ENCODE measurements around the gene DNAJB6.

DNAJB6 gene

DNA sequence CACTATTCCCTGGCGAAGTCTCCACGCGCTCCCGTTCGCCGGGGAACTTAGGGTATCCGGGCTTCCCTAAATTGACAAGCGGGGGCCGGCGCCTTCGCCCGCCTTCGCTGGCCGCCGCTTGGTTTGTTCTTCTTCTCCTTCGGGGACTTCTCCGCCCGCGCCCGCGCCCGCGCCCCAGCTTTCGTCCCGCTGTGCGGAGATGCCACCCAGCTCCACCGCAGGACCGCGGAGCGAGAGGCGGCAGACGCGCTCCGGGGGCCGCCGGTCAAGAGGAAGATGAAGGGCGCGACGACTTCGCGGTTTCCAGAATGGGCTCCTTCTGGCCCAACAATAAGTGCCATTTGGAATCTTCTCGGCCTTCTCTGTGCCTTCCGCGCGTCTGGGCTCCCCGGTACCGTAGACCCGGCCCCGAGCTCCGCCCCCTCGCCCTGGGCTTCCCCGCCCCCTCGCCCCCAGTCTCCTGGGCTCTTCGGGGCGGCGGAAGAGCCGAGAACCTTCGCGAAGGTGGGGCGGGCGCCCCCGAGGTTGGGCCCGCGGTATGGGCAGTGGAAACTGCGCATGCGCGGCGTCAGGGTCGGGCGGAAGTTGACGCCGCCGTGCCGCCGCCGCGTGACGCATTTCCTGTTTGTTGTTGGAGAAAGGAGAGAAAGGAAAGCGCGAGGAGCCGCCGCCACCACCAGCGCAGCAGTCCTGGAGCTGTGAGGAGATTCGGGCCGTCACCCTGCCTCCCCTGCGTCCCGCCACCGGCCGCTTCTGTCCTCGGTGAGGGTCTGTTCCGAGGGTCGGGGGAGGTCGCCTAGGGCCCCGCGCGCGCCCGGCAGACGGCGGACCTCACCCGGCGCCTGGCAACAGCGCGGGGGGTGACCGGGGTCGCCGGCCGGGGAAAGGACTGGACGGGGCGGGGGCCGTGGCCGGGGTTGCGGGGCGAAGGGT is at the start of gene DNAJB6:
TSS of gene DNAJB6 (plus strand) at position 622 of the 933 bp plus-strand sequence. CDS start 21,569 bp downstream, outside the sequence.
- peak; percentile 71 for DNase-seq (ENCODE audit: low read depth)

DNA sequence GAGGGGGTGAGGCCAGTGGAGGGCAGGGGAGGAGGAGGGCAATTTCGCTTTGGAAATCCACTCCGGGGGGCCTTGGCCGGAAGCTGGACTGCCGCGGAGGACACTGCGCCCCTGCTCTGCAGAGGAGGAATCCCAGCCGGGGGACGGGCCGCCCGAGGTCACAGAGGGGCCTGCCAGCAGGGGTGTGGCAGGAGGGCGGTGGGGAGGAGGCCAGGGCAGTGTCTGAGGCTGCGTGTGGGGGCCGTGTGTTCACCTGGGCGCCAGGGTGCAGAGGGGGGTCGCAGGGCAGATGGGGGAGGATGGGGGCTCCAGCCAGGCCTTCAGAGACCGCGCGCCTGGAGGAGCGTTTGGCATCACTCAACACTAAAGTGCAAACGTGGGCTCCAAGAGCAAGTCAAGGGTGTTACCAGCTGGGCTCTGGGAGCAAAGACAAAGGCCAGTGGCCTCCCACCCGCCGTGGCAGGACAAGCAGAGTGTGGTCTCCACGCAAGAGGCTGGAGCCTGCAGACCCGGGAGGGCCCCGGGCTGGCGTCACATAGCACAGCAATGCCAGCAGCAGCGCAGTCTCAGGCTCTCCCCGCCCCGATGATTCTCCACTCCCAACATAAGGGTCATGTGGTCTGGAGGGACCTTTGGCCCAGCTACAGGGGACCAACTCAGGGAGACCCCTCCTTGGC is 45.3 kb upstream of the DNAJB6 start:
- DNase-seq (ENCODE audit: low read depth): no peak

DNA sequence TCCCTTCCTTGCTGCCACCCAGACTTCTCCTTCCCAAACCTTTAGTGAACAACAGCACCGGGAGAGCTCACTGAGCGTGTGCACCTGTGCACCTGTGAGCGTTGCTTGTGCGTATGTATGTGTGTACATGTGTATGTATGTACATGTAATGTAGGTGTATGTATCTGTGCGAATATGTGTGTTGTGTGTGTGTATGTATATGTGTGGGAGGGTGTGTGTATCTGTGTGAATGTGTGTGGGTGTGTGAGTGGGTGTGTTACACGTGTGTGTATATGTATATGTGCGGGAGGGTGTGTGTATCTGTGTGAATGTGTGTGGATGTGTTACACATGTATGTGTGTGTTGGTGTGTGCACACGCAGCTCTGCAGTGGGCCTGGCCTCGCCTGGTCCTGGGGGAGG is 44.5 kb upstream of the DNAJB6 start:
- DNase-seq (ENCODE audit: low read depth): no peak

DNA sequence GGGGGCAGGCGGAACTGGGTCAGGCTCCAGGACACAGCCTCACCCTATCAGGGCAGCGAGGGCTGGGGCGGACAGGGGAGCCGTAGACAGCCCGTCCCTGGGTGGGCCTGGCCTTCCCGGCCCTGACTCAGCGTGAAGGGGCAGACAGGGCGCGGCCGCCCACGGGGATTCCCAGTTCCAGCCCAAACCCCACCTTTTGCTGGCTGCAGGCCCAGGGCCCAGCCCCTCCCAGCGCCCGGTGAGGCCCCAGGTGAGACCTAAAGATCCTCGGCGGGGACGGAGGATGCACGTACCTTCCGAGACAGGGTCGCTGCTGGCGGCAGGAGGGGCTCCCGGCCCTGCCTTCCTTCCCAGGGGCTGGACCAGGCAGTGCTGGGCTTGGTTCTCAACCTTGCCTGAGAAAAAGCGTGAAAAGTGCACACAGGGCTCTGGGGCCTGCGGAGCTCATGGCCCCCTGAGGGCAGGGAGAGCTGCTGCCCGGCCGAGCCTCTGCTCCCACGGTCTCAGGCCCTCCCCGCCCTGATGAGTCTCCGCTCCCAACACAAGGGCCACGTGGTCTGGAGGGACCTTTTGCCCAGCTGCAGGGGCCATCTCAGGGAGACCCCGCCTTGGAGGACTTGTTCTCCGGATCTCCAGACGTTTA is 43.9 kb upstream of the DNAJB6 start:
- DNase-seq (ENCODE audit: low read depth): no peak

DNA sequence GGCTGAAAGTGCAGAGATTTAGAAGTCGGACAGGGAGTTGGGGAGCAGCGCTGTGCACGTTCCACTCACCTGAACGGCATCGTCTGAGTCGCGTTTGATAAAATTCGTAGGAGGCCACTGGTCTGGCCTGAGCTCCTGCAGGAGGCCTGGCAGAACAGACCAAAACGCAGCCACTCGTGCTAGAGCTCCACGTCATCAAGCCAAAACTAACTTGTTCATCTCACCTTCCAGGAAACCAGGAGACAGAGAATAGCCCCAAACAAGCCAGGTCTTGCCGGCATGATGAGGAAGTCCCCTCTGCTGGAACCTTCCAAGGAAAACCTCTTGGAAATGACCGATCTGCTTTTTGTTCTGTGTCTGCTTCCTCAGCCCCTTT is 43.4 kb upstream of the DNAJB6 start:
- DNase-seq (ENCODE audit: low read depth): no peak

DNA sequence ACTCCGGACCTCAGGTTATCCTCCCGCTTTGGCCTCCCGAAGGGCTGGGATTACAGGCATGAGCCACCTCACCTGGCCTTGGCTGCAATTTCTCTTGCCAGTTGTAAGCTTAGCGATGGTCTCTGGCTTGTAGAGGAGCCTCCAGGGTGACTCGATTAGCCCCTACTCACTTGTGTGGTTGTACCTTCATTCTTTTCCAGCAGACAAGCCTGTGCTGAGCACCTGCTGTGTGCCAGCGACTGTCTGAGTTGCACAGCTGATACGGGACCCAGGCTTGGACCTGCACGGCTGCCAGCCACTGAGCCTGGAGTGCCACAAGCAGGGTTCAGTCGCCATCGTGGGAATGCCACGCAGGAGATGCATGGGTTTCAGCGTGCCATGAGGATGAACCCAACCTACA is 42.0 kb upstream of the DNAJB6 start:
- DNase-seq (ENCODE audit: low read depth): no peak

DNA sequence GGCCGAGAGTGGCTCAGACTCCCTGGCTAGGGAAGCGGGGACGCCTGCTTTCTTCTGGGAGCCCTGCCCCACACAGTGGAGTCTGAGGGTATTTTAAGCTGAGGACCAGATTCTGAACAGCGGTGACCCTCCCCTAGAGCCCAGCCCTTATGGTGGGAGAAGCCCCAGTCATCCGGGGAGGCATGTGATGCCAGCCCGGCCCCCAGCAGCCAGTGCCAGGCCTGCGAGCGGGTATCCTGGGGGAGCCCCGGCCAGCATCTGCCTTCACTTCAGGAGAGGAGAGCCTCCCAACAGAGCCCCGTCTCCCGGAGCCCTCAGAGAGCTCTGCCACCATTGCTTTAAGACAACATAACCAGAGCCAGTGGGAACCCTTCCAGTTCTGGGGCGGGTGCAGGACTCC is 41.5 kb upstream of the DNAJB6 start:
- DNase-seq (ENCODE audit: low read depth): no peak

DNA sequence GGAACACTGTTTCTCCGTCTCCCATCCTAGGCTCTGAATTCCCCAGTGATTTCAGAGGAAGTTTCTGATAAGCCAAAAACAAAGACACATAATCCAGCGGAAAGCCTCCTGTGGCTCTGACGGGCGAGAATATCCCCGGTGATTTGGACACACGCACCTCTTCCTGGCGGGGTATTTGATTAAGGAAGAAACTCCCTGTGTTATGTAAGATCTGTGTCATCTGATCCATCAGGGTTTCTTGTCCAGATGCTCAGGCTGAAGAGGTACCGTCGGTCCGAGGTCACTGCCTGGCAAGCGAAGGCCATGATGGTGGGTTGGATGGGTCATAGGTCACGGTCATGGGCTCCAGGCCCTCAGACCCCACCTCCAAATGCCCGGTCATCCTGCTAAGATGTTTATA is 39.6 kb upstream of the DNAJB6 start:
- no peak for DNase-seq (ENCODE audit: low read depth)

DNA sequence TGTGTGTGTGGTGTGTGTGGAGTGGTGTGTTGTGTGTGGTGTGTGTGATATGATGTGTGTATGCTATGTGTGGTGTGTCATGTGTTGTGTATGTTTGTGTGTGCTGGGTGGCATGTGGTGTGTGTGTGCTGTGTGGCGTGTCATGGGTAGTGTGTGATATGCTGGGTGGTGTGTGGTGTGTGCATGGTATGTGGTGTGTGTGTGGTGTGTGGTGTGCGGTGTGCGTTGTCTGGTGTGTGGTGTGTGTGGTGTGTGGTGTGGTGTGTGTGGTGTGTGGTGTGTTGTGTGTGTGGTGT is 37.5 kb upstream of the DNAJB6 start:
- no peak for DNase-seq (ENCODE audit: low read depth)

DNA sequence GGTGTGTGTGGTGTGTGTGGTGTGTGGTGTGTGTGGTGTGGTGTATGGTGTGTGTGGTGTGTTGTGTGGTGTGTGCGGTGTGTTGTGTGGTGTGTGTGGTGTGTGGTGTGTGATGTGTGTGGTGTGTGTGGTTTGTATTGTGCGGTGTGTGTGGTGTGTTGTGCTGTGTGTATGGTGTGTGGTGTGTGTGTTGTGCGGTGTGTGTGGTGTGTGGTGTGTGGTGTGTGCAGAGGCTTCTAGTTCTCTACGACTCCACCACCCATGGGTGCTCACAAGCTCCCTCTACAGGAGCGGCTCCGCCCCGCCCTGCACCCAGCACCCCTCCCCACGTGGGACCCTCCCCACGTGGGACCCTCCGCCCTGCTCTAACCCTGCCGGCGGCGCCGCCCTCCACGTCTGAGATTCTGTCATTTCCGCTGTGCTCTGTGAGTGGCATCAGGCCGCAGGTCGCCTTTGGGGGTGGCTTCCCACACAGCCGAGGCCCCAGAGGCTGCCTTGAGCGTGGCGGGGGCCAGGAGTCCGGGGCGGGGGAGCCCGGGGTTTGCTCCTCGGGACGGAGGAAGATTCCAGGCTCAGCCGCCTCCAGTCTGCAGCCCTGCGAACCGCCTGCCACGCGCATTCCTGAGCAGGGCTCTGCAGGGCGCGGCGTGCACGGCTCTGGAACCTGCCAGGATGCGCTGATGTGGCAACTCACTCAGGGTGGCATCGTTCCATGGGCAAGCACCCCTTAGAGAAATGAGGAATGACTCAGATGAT is 37.0 kb upstream of the DNAJB6 start:
- no peak for DNase-seq (ENCODE audit: low read depth)

DNA sequence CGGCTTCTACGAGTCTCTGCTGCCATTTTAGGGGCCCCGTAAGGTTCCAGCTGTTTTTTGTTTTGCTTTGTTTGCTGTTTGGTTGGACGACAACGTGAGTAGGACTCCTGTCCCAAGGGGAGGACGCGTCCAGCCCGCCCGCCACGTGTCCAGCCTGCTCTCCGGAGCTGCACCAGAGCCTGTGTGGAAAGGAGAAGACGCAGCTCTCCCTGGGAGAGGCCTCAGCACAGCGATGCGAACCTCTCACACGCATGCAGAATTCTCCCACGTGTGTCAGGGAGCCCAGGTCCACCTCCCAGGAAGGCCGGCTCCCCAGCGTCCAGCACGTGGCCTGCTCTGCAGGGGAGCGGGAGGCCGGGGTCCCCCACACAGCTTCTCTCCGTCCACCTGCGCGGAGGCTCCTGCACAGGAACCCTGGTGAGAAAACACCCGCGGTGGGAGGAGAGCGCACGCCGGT is 36.4 kb upstream of the DNAJB6 start:
- DNase-seq (ENCODE audit: low read depth): no peak

DNA sequence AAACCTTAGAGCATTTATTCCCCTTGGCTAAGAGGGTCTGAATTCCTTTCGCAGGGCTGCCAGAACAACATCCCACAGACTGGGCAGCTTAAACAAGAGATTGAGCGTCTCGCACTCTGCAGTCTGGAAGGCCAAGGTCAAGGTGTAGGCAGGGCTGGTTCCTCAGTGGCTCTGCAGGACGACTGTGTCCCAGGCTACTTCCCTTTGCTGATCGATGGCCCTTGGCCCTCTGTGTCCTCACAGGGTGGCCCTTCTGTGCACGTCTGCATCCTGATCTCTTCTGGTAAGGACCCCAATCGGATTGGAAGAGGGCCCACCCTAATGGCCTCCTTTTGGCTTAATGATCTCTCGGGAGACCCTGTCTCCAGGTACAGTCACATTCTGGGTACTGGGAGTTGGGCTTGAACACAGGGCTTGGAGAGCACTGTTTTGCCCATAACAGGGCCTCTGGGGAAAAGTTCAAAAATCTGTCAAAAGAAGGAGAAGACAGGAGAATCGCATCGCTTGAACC is 35.1 kb upstream of the DNAJB6 start:
- DNase-seq (ENCODE audit: low read depth): no peak

DNA sequence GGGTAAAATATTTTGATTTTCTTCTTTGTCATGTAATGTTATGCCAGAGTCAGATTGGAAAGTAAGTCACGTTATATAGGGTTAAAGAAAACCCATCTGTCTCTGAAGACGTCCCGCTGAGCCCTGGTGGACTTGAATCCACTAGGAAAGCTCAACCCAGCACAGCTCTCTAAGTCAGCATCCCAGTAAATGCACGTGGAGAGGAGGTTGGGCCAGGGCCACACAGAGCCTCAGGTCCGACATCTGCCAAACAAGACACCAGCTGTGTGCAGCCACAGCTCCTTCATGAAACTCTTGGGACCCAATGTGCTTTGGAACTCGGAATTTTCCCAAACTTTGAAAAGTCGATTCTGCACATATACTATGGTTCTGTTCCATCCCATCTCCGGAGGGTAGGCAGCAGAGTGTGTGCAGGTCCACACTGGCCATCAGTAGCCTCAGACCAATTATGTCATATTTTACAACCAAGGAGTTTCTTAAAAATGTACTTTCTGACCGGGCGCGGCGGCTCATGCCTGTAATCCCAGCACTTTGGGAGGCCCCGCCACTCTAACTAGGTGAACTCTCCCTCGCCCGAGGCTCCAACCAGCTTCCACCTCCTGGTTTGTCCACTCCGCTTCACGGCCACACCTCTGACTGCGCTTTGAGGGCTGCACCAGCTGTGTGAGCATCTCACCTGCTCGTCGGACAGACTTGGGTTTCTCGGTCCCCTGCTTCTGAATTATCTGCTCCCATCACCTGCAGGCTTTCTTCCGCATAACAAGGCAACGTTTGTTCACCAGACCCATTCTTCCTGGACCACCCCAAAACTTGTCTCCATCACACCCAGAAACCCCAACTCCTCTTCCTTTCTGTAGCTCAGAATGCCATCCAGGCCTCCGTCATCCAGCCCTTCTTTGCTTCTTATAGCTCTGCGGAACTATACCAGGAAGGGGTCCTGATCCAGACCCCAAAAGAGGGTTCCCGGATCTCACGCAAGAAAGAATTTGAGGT is 29.7 kb upstream of the DNAJB6 start:
- DNase-seq (ENCODE audit: low read depth): no peak

DNA sequence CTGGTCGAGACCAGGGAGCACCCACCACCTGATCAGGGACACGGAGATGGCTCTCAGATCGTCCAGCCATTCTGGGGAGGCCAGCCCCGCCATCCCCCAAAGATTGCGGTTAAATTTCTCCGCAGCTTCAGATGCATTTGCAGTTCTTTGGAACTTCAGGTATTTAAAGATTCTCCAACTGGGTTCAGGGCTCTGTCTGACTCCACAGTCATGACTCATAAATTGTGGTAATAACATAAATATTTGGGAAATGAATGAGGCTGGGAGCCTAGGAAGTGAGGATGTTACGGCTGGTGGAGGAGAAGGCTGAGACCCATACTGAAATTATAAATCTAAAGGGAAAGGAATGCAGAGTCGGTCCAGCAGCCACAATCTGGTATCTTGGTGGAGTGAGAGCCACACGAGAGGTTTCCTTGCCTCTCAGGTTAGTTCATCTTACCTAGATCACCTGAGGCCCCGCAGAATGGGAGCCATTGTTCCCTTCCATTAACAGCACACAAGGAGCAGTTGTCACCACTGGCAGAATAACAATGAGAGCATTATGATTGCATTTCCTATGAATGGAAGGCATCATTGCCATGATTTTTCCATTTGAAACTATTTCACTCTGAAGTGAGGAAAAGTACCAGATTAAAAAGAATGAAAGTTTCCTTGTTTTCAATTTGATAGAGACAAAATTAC is 26.7 kb upstream of the DNAJB6 start:
- no peak for DNase-seq (ENCODE audit: low read depth)

DNA sequence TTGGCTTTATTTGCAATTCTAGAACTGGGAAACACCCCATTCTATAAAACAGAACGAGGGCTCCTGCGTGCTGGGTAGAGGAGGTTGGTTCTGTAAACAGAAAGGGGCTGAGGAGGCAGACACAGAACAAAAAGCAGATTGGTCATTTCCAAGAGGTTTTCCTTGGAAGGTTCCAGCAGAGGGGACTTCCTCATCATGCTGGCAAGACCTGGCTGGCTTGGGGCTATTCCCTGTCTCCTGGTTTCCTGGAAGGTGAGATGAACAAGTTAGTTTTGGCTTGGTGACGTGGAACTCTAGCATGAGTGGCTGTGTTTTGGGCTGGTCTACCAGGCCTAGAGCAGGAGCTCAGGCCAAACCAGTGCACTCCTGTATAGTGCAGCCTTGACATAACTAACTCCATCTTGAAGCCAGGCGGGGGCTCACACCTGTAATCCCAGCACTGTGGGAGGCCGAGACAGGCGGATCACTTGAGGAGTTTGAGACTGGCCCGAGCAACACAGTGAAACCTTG is 26.1 kb upstream of the DNAJB6 start:
- no peak for DNase-seq (ENCODE audit: low read depth)

DNA sequence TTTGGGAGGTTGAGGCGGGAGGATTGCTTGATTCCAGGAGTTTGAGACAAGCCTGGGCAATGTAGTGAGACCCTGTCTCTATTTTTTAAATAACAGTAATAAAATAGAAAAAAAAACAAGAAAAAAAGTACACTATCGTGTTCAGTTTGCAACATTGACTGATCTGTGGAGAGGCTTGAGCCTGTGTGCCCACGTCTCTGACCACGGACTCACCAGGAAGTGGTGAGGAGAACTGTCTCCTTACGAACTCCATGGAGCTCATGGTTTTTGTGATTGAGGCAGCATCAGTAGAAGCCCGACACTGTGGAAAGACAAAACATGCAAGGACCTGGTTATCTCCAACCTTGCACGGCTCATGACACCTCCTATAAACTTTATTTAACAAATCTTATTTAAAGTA is 23.9 kb upstream of the DNAJB6 start:
- no peak for DNase-seq (ENCODE audit: low read depth)

DNA sequence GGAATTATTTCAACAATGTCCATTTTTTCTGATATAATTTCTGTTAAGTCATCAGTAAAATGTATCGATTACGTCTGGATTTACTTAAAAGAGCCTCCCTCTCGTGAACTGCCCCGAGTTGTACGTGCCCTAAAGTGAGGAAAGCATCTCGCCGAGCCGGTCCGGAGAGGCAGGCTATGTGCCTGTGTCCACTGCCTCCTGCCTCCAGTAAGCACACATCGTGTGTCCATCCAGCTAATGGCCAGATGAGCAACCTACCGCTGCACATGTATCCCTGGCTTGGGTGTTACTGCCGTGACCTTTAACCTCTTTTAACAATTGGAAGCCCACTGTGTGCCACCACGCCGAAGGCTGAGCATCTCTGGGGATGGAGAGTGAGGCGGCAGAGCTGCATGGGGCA is 23.2 kb upstream of the DNAJB6 start:
- DNase-seq (ENCODE audit: low read depth): no peak

DNA sequence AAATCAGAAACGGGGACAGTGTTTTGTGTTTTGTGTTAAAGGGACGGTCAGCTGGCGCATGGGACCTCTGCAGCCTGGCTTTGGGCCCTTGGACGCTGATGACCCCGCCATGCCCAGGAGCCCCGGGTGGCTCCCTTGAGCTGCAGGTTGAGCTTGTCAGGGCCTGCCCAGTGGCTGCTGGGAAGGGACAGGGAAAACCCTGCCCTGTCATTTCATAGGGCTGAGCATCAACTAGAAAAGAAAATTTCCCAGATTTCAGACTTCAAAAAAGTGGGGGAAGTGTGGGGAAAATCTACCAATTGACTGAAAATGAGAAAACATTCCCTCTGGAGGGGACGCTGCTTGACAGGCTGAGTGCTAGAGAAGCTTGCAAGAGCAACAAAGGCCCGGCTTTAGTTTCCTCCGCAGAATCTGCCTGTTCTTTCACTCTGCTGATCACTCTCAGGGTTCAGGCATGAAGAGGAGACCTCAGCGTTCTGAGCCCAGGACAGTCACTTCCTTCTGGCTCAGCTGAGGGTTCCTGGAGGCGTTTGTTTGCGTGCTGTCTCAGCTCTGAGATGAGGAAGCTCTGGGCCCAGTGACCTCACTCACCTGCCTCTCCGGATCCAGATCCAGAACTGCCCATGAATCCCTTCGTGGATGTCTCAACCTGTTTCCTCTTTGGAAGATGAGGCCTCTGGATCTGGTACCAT is 18.6 kb upstream of the DNAJB6 start:
- no peak for DNase-seq (ENCODE audit: low read depth)

DNA sequence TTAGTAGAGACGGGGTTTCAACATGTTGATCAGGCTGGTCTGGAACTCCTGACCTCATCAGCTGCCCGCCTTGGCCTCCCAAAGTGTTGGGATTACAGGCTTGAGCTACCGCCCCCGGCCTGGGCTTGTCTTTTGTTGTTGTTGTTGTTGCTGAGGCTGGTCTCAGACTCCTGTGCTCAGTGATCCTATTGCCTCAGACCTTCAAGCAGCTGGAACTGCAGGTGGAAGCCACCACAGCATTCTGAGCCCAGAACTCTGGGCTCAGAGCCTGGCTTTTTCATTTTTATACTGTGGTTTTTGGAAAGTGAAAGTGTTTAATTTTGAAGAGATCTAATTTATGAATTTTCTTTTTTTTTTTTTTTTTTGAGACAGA is 16.2 kb upstream of the DNAJB6 start:
- no peak for DNase-seq (ENCODE audit: low read depth)

DNA sequence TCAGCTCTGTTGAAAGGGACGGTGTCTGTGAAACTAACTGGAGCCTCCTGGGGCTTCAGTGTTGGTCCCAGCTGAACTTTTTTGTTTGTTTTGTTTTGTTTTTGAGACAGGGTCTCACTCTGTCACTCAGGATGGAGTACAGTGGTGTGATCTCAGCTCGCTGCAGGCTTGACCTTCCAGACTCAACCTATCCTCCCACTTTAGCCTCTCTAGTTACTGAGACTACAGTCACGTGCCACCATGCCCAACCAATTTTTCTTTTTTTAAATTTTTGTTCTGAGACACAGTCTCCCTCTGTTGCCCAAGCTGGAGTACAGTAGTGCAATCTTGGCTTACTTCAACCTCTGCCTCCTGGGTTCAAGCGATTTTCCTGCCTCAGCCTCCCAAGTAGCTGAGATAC is 13.4 kb upstream of the DNAJB6 start:
- DNase-seq (ENCODE audit: low read depth): no peak
